Endothelial cell of umbilical vein (primary cell): ENCODE results near the gene HINT2. TPM values are rescaled to one million over a fixed set of nuclear protein-coding genes. Genes with fewer than 3 reads are reported as not detected.

Experiments used
- BruUV-seq: library from RNA; stranded (reverse); fragments of 400-500 nt; replicated peaks from 2 replicates; lab custom pipeline; 2021; lab: Mats Ljungman, UMichigan
- CTCF ChIA-PET: fragments of 300-600, 350-600 bp; sonication (Branson Sonifier 250); formaldehyde crosslinking; loops from one replicate; lab custom pipeline; 2021; ENCODE audit warnings: antibody characterized with exemption, inconsistent platforms; lab: Charles Lee
- POLR2A ChIA-PET: fragments of 300-600, 350-600 bp; sonication (Branson Sonifier 250); formaldehyde crosslinking; loops from one replicate; lab custom pipeline; 2021; ENCODE audit warnings: antibody characterized with exemption, inconsistent platforms; lab: Charles Lee
- DNase-seq: peaks from one replicate; pipeline ENCODE4 v3.0.0-alpha.2; 2011; ENCODE audit warnings: low read depth, low spot score
- FAIRE-seq: peaks from 2 replicates; lab custom pipeline; 2011; peaks lifted over from hg19 to GRCh38; lab: Jason Lieb, UNC
- H2AFZ ChIP-seq: 2 replicates; pipeline ENCODE4 v1.6.0; 2012; ENCODE audit warnings: low read depth, low read length, control low read depth, inconsistent platforms
- H3K27ac ChIP-seq: 2 replicates; pipeline ENCODE4 v1.5.1; 2011; ENCODE audit warnings: low read depth, mild to moderate bottlenecking, control low read depth, low read length, moderate library complexity; ENCODE audit not compliant: insufficient read depth
- H3K27me3 ChIP-seq, 2 experiments: 2 replicates each; pipeline versions ENCODE4 v1.6.0 to v1.6.1; 2011; ENCODE audit warnings: low read length in 2 of 2, mixed read lengths in 1 of 2; ENCODE audit not compliant: control insufficient read depth in 2 of 2, insufficient read depth in 2 of 2
- H3K36me3 ChIP-seq, 2 experiments: 2 replicates in 1 of 2; 3 replicates in 1 of 2; pipeline ENCODE4 v1.5.1; 2011; ENCODE audit warnings: low read length in 2 of 2, mild to moderate bottlenecking in 1 of 2, moderate library complexity in 1 of 2; ENCODE audit not compliant: control insufficient read depth in 2 of 2, insufficient read depth in 2 of 2; ENCODE audit errors: extremely low read depth in 1 of 2
- H3K4me1 ChIP-seq: 3 replicates; pipeline ENCODE4 v1.5.1; 2011; ENCODE audit warnings: mild to moderate bottlenecking, low read length; ENCODE audit not compliant: control insufficient read depth, insufficient read depth; ENCODE audit errors: extremely low read depth
- H3K4me2 ChIP-seq: 2 replicates; pipeline ENCODE4 v1.6.1; 2011; ENCODE audit warnings: low read length, control low read depth, mixed read lengths; ENCODE audit not compliant: insufficient read depth
- H3K4me3 ChIP-seq, 3 experiments: fragments of 200-600 bp in 1 of 3; sonication (generic), shearing (Covaris generic) in 1 of 3; replicated peaks in 1 of 3; 2 replicates each; pipeline ENCODE4 v1.5.1; 2011 to 2016; ENCODE audit warnings: control low read depth in 3 of 3, low read length in 3 of 3, mild to moderate bottlenecking in 2 of 3, inconsistent platforms in 1 of 3, low read depth in 1 of 3, moderate library complexity in 1 of 3; ENCODE audit not compliant: insufficient read depth in 1 of 3
- H3K79me2 ChIP-seq: 2 replicates; pipeline ENCODE4 v1.6.0; 2012; ENCODE audit warnings: low read length, inconsistent platforms; ENCODE audit not compliant: control insufficient read depth, insufficient read depth
- H3K9ac ChIP-seq: replicated peaks from 2 replicates; pipeline ENCODE3; 2011; ENCODE audit warnings: low read length, control low read depth; ENCODE audit not compliant: insufficient read depth; ENCODE audit errors: extremely low read depth
- H3K9me1 ChIP-seq: replicated peaks from 3 replicates; pipeline ENCODE4 v1.6.0; 2011; ENCODE audit warnings: mild to moderate bottlenecking, low read length; ENCODE audit not compliant: control insufficient read depth, insufficient read depth; ENCODE audit errors: extremely low read depth
- H3K9me3 ChIP-seq: replicated peaks from 2 replicates; pipeline ENCODE4 v1.5.1; 2012; ENCODE audit warnings: low read length, inconsistent platforms; ENCODE audit not compliant: control insufficient read depth, insufficient read depth
- H4K20me1 ChIP-seq: replicated peaks from 2 replicates; pipeline ENCODE3; 2011; ENCODE audit warnings: mild to moderate bottlenecking, low read length; ENCODE audit not compliant: control insufficient read depth, insufficient read depth; ENCODE audit errors: extremely low read depth
- EZH2 ChIP-seq: IDR thresholded peaks from 2 replicates; pipeline ENCODE4 v1.6.1; 2012; ENCODE audit warnings: borderline replicate concordance, low read depth, mild to moderate bottlenecking, moderate library complexity, low read length, inconsistent platforms; ENCODE audit not compliant: severe bottlenecking
- FOS ChIP-seq: IDR thresholded peaks from 2 replicates; pipeline ENCODE4 v1.6.1; 2011; ENCODE audit warnings: mild to moderate bottlenecking, low read length, moderate library complexity, borderline replicate concordance; ENCODE audit not compliant: insufficient read depth
- GATA2 ChIP-seq: IDR thresholded peaks from 2 replicates; pipeline ENCODE4 v1.7.0; 2011; ENCODE audit warnings: low read depth, mild to moderate bottlenecking, moderate library complexity, mixed read lengths, low read length; ENCODE audit not compliant: insufficient read length, insufficient read depth
- JUN ChIP-seq: IDR thresholded peaks from 2 replicates; pipeline ENCODE4 v1.6.1; 2011; ENCODE audit warnings: borderline replicate concordance, low read depth; ENCODE audit not compliant: insufficient read length, insufficient read depth
- MYC ChIP-seq: IDR thresholded peaks from one replicate; pipeline ENCODE4 v1.6.1; 2011; ENCODE audit warnings: mild to moderate bottlenecking, low read depth, low read length
- POLR2A ChIP-seq: IDR thresholded peaks from 2 replicates; pipeline ENCODE4 v1.6.1; 2012; ENCODE audit warnings: low read depth, mild to moderate bottlenecking, control low read depth, low read length
- POLR2AphosphoS5 ChIP-seq: IDR thresholded peaks from 2 replicates; pipeline ENCODE4 v1.6.1; 2012; ENCODE audit warnings: low read depth, mild to moderate bottlenecking, control low read depth, low read length, moderate library complexity; ENCODE audit not compliant: insufficient read depth
- dilution Hi-C: fragments of 300-500 bp; cut with MboI; formaldehyde crosslinking; loops from one replicate; pipeline ENCODE4 v1.15.0; 2019; ENCODE audit warnings: low sequenced_read_pairs; ENCODE audit not compliant: extremely low pct_ligation_motif_present
- intact Hi-C: fragments of 100-400 bp; cut with micrococcal nuclease; formaldehyde crosslinking; loops from one replicate; pipeline ENCODE4 v1.10.0; 2022
- polyA plus RNA-seq, 4 experiments: library from polyadenylated mRNA; depleted of rRNA in 3 of 4; stranded (reverse) in 3 of 4; unstranded in 1 of 4; fragments of >200 nt; gene quantifications; 2 replicates each; pipeline versions ENCODE4 v1.2.1 to v1.2.3, GENCODE V29; 2011 to 2012; ENCODE audit warnings: missing spikeins in 1 of 4
- total RNA-seq: library from RNA; stranded (reverse); gene quantifications from 2 replicates; pipeline ENCODE4 v1.2.3, GENCODE V29; 2021
- TF ChIP-seq, protein P1 (sequence below): IDR thresholded peaks from 2 replicates; pipeline ENCODE4 v1.6.1; 2011; ENCODE audit not compliant: insufficient read depth, insufficient read length
- TF ChIP-seq, protein P2 (sequence below), 2 donors: IDR thresholded peaks; 1 replicate in 1 of 2; 2 replicates in 1 of 2; pipeline ENCODE4 v1.5.1; 2011; ENCODE audit warnings: low read length in 2 of 2, mild to moderate bottlenecking in 2 of 2, moderate library complexity in 2 of 2, control low read depth in 1 of 2, inconsistent platforms in 1 of 2, low read depth in 1 of 2; ENCODE audit not compliant: insufficient read depth in 1 of 2; ENCODE audit errors: extremely low read depth in 1 of 2

The HINT2 gene
- total and polyA plus RNA-seq, 2 donors (not counting 3 experiments of a cell fraction or from before 2014, with no cell fraction given) = 27.2 to 42.1 TPM

DNA sequence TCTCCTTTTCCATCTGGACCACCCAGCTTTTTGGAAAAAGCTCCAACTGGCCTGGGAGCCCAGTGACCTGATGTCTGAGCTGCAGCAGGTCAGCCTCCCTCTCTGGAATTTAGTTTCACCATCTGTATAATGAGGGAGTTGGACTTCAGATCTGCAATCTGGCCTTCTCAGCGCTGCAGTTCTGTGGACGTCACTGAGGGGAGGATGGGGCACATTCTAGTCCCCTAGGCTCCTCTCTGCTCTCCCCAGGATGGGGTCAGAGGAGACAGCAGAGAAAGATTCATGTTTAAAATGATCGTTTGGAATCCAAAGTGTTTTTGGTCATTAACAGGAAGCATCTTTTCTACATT, 45.1 kb upstream of the HINT2 start:
- DNase-seq = no peak
- Histone ChIP-seq H3K79me2 (no peaks in the 10 kb centered on the region), H3K9me1 (no peaks in the 10 kb centered on the region), H4K20me1 (no peaks in the 10 kb centered on the region), H3K4me3 (no peak overlapping the region), H3K9me3 (no peaks in the 10 kb centered on the region), H2AFZ (no peak overlapping the region), H3K4me1 (no peaks in the 10 kb centered on the region), H3K27ac (no peak overlapping the region), H3K9ac (no peak overlapping the region), H3K4me2 (no peak overlapping the region), H3K36me3 (no peaks in the 10 kb centered on the region), H3K27me3 (peaks cover 18 to 48% of the 10 kb centered on the region in 2 experiments)
- no peak for TF ChIP-seq POLR2AphosphoS5
- TF ChIP-seq GATA2 = no peak
- TF ChIP-seq, protein P1, sequence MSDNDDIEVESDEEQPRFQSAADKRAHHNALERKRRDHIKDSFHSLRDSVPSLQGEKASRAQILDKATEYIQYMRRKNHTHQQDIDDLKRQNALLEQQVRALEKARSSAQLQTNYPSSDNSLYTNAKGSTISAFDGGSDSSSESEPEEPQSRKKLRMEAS = no peak
- TF ChIP-seq POLR2A = no peak
- no peak for TF ChIP-seq MYC
- no peak for TF ChIP-seq JUN
- TF ChIP-seq FOS = no peak
- TF ChIP-seq, protein P2, sequence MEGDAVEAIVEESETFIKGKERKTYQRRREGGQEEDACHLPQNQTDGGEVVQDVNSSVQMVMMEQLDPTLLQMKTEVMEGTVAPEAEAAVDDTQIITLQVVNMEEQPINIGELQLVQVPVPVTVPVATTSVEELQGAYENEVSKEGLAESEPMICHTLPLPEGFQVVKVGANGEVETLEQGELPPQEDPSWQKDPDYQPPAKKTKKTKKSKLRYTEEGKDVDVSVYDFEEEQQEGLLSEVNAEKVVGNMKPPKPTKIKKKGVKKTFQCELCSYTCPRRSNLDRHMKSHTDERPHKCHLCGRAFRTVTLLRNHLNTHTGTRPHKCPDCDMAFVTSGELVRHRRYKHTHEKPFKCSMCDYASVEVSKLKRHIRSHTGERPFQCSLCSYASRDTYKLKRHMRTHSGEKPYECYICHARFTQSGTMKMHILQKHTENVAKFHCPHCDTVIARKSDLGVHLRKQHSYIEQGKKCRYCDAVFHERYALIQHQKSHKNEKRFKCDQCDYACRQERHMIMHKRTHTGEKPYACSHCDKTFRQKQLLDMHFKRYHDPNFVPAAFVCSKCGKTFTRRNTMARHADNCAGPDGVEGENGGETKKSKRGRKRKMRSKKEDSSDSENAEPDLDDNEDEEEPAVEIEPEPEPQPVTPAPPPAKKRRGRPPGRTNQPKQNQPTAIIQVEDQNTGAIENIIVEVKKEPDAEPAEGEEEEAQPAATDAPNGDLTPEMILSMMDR (IDR thresholded peaks at IDR 0.05; ENCODE audit: extremely low read depth in 1 of 2, insufficient read depth in 1 of 2, low read depth in 1 of 2, low read length in 2 of 2) = no peak
- TF ChIP-seq EZH2 = no peak
- no TSS peak for BruUV-seq
- POLR2A ChIA-PET = no interaction called here
- no peak for FAIRE-seq
- CTCF ChIA-PET = interaction anchor here (1.0 to 4.8 kb wide), 4 partner anchors 11 to 70 kb away, joined by 3 to 27 read pairs (median 14); partner anchors contain the start of gene OR13J1
- intact Hi-C loops (no loop called here), dilution Hi-C loops (no loop called here)
